GM21360 (cell line): ENCODE data around the gene RNF17.
A peak's percentile ranks its signal among the peaks of the same experiment; 100 is the strongest.
"Not testable (repeated sequence)": the region's sequence is repeated elsewhere in the genome, so short reads cannot be mapped to it uniquely, and the experiment has no call there.

Source experiments
- ATAC-seq: cut with Tn5 transposase; IDR thresholded peaks from one replicate; pipeline ENCODE4 v1.9.1; 2021; ENCODE audit warnings: mild to moderate bottlenecking, moderate library complexity; ENCODE audit not compliant: unreplicated experiment

Gene RNF17

GRCh38 chr13:24763596-24764275, at the start of gene RNF17:
Gene RNF17, plus strand, starts transcription at chr13:24764169. Its CDS starts 35 bp downstream, at chr13:24764204.
- ATAC-seq = no peak

GRCh38 chr13:24716011-24716410, 48.0 kb upstream of the RNF17 start:
- ATAC-seq = no peak

- ATAC-seq = no peak
These were observed 47.5 kb upstream of the RNF17 start for GRCh38 chr13:24716446-24716845.

DNA sequence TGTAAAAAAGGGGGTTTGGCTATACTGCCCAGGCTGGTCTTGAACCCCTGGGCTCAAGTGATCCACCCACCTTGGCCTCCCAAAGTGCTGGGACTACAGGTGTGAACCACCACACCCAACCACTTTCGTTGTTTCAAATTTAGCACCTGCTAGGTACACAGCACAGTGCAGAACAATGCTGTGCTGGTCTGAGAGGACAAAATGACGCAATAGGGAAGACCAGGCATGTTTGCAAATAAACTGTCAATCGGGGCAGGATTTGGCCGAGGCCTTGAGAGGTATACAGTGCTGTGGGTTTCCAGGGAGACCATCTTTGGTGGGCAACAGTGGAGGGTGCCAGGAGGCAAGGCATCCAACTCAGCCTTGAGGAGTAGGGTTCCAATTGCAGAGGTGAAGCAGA, 46.8 kb upstream of the RNF17 start:
- no peak for ATAC-seq

GRCh38 chr13:24718192-24718965, 45.6 kb upstream of the RNF17 start:
- ATAC-seq = no peak

DNA sequence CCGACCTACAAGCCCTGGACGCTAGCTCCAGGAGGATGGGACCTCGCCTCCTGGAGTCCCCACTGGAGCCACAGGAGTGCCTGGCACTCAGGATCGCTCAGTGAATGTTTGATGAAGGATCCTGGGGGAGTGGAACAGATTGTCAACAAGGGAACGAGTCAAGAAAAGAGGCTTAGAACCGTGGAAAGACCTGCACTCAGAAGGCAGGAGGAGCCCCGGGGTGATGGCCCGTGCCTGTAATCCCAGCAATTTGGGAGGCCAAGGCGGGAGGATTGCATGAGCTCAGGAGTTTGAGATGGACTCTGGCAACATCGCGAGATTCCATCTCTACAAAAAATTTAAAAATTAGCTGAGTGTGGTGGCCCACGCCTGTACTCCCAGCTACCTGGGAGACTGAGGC, 44.8 kb upstream of the RNF17 start:
- ATAC-seq = no peak

GRCh38 chr13:24723206-24723605, 40.8 kb upstream of the RNF17 start:
- no peak for ATAC-seq

GRCh38 chr13:24724714-24725113, 39.3 kb upstream of the RNF17 start:
- no peak for ATAC-seq

DNA sequence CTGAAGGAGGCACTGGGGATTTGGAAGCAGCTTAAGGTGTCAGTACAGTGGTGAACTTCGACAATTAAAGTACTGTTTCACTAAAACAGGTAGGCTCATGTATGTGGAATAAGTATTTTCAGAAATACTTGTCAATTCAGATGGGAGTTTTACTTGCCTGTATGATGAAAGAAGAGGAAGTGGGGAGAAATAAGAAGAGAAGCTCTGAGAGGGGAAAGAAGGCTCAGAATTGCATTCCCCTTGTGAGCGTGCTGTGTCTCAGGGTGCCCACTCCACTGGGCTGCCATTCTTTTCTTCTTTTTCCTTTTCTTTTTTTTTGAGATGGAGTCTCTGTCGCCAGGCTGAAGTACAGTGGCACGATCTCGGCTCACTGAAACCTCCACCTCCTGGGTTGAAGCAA, 38.6 kb upstream of the RNF17 start:
- no peak for ATAC-seq

GRCh38 chr13:24727731-24728601, 36.0 kb upstream of the RNF17 start:
- peak; percentile 77 for ATAC-seq

GRCh38 chr13:24730873-24731567, 32.9 kb upstream of the RNF17 start:
- not testable (repeated sequence) for ATAC-seq

DNA sequence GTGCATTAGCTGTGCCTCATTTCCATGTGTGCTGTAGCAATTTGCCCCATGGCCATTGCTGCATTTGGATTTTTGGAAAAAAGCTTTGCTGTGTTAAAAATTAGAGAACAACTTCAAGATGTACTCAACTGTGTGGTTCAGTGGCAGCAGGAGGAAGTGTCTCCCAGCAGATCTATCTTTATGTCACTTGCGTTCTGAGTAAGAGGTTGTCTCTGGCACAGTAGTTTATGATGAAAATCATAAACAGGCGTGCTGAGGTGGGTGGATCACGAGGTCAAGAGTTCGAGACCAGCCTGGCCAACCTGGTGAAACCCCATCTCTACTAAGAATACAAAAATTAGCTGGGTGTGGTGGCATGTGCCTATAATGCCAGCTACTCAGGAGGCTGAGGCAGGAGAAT, 29.0 kb upstream of the RNF17 start:
- no peak for ATAC-seq

DNA sequence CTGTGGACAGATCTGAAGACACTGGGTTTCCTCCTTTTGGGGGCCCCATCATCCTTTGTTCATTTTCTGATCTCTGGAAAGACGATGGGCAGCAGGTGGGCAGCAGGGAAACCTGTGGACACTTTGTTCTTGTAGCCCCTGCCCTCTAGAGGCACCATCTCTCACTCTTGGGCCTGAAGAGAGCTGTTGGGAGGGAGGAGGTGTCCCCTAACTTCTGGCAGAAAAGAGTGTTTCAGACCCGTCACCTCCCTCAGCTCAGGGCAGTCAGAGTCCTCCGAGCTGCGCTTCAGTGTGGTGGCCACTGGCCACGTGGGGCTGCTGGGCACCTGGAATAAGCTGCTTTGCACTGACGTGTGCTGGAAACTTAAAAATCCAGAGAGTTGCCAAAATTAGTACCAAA, 26.9 kb upstream of the RNF17 start:
- ATAC-seq = no peak

DNA sequence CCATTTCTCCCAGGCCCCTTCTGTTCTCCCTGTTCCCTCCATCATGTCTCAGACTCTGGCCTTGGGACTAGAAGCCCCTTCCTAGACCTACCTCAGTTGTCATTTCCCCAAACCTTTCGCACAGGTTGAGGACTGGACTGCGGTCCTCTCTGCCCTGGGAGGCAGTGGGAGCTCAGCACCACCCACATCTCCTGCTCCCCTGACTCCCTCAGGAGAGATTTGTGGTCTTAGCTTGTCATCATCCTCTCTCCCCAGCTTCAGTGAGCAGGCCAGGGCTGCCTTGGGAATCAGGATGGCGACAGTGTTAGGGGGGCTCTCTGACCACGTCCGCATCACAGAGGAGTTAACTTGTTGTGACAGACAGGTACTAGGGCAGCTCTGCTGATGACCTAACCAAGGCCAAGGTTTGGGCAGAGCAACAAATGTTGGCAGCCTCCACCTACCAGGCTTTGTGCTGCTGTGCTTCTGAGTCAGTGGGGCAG, 25.6 kb upstream of the RNF17 start:
- no peak for ATAC-seq

DNA sequence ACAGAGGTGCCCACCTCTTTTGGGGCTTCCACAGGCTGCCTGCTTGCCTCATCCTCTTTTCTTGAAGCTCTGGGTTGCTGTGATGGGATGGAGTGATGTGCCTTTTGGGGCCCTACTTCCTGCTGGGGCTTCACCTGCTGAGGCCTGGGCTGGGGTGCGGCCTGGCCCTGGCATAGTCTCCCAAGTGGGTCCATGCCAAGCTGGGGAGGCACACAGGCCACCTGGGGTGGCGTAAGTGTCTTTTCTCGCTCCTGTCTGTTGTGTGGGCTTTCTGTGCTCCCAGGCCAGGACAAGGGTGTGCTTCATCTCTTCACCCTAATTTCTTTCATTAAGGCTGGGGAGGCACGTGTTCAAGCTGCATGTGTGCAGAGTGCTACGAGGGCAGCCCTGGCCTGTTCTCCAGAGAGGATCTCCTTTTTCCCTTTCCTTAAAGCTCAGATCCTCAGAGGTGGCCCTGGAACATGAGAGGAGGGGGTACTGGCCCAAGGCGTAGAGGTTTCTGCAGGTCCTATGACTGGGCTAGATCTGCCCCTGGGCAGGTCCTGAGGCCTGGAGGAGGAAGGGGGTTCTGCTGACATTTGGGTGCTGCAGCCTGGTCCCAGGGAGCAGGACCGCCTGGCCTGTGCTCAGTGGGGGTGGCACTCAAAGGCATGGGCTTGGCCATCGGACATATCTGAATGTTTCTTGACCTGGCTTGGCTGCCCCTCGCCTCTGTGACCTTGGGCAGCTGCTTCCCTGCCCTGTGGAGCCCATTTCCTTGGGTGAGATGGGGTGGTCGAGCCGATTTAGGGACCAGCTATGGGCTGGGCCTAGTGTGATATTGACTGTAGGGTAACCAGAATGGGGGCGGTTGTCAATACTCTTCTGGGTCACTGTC, 23.7 kb upstream of the RNF17 start:
- ATAC-seq = no peak

DNA sequence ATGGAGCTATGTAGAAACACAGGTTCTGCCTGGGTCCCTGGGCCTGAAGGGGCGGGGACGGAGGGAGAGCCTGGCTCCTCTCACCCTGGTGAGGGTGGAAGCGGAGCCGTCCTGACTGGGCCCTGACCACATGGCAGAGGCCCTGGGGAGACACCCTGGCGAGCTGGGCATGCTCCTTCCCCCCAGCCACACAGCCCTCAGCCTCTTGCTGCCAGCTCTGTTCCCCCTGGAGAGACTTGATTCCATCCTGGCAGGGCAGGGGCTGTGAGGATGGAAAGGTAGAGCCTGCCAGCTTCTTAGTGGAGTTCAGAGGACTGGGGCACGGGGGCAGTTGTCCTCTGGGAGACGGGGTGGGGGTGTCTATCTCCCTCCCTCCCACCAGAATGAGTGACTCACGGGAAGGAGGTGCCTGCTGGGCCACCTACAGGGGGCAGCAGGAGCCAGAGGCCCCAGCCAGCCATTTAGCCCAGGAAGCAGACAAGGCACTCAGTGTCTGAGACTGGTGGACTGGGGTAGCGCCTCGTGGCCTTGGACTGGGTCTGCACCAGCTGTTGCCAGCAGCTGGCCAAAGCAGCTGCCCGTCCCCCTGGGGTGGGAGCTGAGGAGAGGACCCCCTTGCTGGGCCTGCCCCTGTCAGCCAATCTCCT, 22.8 kb upstream of the RNF17 start:
- ATAC-seq = no peak

DNA sequence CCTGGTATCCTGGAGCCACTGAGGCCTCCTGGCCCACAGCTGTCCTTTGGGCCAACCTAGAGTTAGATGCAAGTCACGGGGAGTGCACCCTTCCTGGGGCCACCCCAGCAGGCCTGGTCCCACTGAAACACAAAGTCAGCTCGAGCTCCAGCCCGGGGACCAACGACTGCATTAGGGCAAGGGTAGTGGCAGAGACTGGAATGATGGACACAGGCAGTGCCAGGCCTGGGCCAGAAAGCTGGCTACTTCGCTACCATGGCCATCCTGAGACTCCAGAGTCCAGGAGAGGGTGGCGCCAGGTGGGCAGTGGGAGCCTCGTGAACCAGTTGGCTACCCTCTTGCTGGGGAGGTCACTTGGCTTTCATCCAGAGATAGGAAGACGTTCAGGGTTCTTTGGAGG, 22.2 kb upstream of the RNF17 start:
- ATAC-seq = no peak

GRCh38 chr13:24742294-24742693, 21.7 kb upstream of the RNF17 start:
- no peak for ATAC-seq

DNA sequence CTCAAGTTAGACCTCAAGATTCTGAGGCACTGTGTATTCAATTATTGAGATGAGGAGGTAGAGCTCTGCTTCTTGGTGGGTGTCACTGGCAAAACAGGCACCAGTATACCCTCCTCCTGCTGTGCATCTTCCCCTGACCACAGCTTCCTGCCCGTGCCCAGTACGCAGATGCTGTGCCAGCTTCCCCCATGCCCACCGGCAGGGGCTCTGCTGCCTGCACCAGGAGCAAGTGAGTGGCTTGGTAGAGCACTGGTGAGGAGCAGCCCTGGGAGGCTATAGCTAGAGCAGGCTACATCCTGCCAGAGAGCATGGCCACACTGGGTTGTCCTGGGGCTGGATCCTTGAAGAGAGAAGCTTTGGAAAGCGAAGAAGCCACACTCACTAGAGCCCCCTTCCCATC, 21.0 kb upstream of the RNF17 start:
- ATAC-seq = no peak
